HCT116 (cell line): ENCODE results near the gene UNC80. TPM values are rescaled to one million over a fixed set of nuclear protein-coding genes. Genes with fewer than 3 reads are reported as not detected.
"Not testable (repeated sequence)": the region's sequence is repeated elsewhere in the genome, so short reads cannot be mapped to it uniquely, and the experiment has no call there.

Experiments
- ATAC-seq: fragments of 200-7000 bp; cut with Tn5 transposase; 2 replicates; pipeline ENCODE4 v1.9.1; 2020; ENCODE audit warnings: mild to moderate bottlenecking, moderate library complexity
- BruUV-seq: library from RNA; stranded (reverse); fragments of 400-500 nt; replicated peaks from 2 replicates; lab custom pipeline; 2021; lab: Mats Ljungman, UMichigan
- CTCF ChIA-PET: fragments of 300-600 bp; sonication (Branson Sonifier 250); formaldehyde crosslinking; loops from one replicate; lab custom pipeline; 2021; ENCODE audit warnings: antibody characterized with exemption; lab: Charles Lee
- POLR2A ChIA-PET: fragments of 300-600, 350-600 bp; sonication (Branson Sonifier 250); formaldehyde crosslinking; loops from one replicate; lab custom pipeline; 2021; ENCODE audit warnings: antibody characterized with exemption; lab: Charles Lee
- RAD21 ChIA-PET, 2 experiments: fragments of 300-600 bp; sonication (Branson Sonifier 250); formaldehyde crosslinking; loops; one replicate each; lab custom pipeline; 2023; ENCODE audit warnings: low total read pairs in 2 of 2; ENCODE audit not compliant: uncharacterized antibody in 2 of 2, unreplicated experiment in 2 of 2, low non-redundant PET in 1 of 2; lab: Charles Lee
- DNase-seq: peaks from one replicate; pipeline ENCODE4 v3.0.0-alpha.2; 2010; ENCODE audit warnings: low read depth, low spot score
- H2AFZ ChIP-seq: fragments of 200-600 bp; shearing (Covaris generic), sonication (generic); 2 replicates; pipeline ENCODE4 v1.6.1; 2017; ENCODE audit warnings: low read depth, mixed run types, mixed read lengths, antibody characterized with exemption, low read length; ENCODE audit not compliant: poor library complexity, severe bottlenecking
- H3K27ac ChIP-seq: 2 replicates; pipeline ENCODE4 v1.5.1; 2012; ENCODE audit warnings: low read depth, low read length
- H3K27me3 ChIP-seq: fragments of 200-600 bp; sonication (generic); 2 replicates; pipeline ENCODE4 v1.6.1; 2016; ENCODE audit warnings: mixed run types, low read length, mixed read lengths; ENCODE audit not compliant: insufficient read depth
- H3K36me3 ChIP-seq, 2 experiments: fragments of 200-500 bp in 1 of 2; fragments of 200-600 bp in 1 of 2; sonication (Bioruptor generic) in 1 of 2; sonication (generic) in 1 of 2; 2 replicates each; pipeline versions ENCODE4 v1.5.1 to v1.6.1; 2014 to 2016; ENCODE audit warnings: low read length in 2 of 2, inconsistent platforms in 1 of 2, mixed read lengths in 1 of 2, mixed run types in 1 of 2; ENCODE audit not compliant: insufficient read depth in 2 of 2, control insufficient read depth in 1 of 2
- H3K4me1 ChIP-seq, 2 experiments: fragments of 200-600 bp in 1 of 2; sonication (generic) in 1 of 2; 2 replicates each; pipeline versions ENCODE4 v1.5.1 to v1.6.1; 2012 to 2017; ENCODE audit warnings: low read length in 2 of 2, inconsistent platforms in 1 of 2, mild to moderate bottlenecking in 1 of 2, mixed read lengths in 1 of 2, mixed run types in 1 of 2, moderate library complexity in 1 of 2; ENCODE audit not compliant: insufficient read depth in 2 of 2, control insufficient read depth in 1 of 2
- H3K4me2 ChIP-seq: fragments of 200-600 bp; sonication (generic); 2 replicates; pipeline ENCODE4 v1.6.1; 2017; ENCODE audit warnings: mixed run types, low read length, mixed read lengths
- H3K4me3 ChIP-seq, 2 experiments: fragments of 200-600 bp in 1 of 2; sonication (generic) in 1 of 2; replicated peaks in 1 of 2; 2 replicates each; pipeline ENCODE4 v1.5.1; 2011 to 2016; ENCODE audit warnings: low read length in 2 of 2, control low read depth in 1 of 2, low read depth in 1 of 2, mild to moderate bottlenecking in 1 of 2, mixed read lengths in 1 of 2, mixed run types in 1 of 2
- H3K79me2 ChIP-seq: fragments of 200-600 bp; sonication (generic); 2 replicates; pipeline ENCODE4 v1.6.1; 2017; ENCODE audit warnings: mild to moderate bottlenecking, mixed run types, low read length, moderate library complexity, mixed read lengths; ENCODE audit not compliant: insufficient read depth
- H3K9ac ChIP-seq: fragments of 200-600 bp; sonication (generic); 2 replicates; pipeline ENCODE4 v1.6.1; 2016; ENCODE audit warnings: low read length, mixed read lengths
- H3K9me2 ChIP-seq: fragments of 200-600 bp; sonication (generic), shearing (Covaris generic); 2 replicates; pipeline ENCODE4 v1.6.1; 2017; ENCODE audit warnings: mixed run types, mild to moderate bottlenecking, moderate library complexity; ENCODE audit not compliant: insufficient read depth
- H3K9me3 ChIP-seq, 2 experiments: fragments of 200-500 bp in 1 of 2; fragments of 200-600 bp in 1 of 2; sonication (Bioruptor generic) in 1 of 2; sonication (generic) in 1 of 2; 2 replicates each; pipeline ENCODE4 v1.6.1; 2014 to 2017; ENCODE audit warnings: low read length in 2 of 2, mixed read lengths in 2 of 2, inconsistent platforms in 1 of 2, low read depth in 1 of 2, mild to moderate bottlenecking in 1 of 2, mixed run types in 1 of 2, moderate library complexity in 1 of 2; ENCODE audit not compliant: control insufficient read depth in 1 of 2, insufficient read depth in 1 of 2
- H4K20me1 ChIP-seq: fragments of 200-600 bp; sonication (generic), shearing (Covaris generic); 2 replicates; pipeline ENCODE4 v1.6.1; 2017; ENCODE audit warnings: mixed run types, mild to moderate bottlenecking, moderate library complexity; ENCODE audit not compliant: insufficient read depth
- CBX3 ChIP-seq: IDR thresholded peaks from 2 replicates; pipeline ENCODE4 v1.6.1; 2012; ENCODE audit warnings: low read depth
- EGR1 ChIP-seq: IDR thresholded peaks from 2 replicates; pipeline ENCODE4 v1.6.1; 2012; ENCODE audit warnings: low read depth
- ELF1 ChIP-seq: IDR thresholded peaks from 2 replicates; pipeline ENCODE4 v1.6.1; 2012; ENCODE audit warnings: low read depth, borderline replicate concordance
- JUND ChIP-seq: IDR thresholded peaks from 2 replicates; pipeline ENCODE4 v1.6.1; 2012
- REST ChIP-seq: IDR thresholded peaks from 2 replicates; pipeline ENCODE4 v1.6.1; 2012; ENCODE audit warnings: low read depth
- ZFX ChIP-seq: fragments of 450-650 bp; IDR thresholded peaks from 2 replicates; pipeline ENCODE4 v1.6.1; 2017
- intact Hi-C: fragments of 100-400 bp; cut with micrococcal nuclease; formaldehyde crosslinking; loops from 2 replicates; pipeline ENCODE4 v1.10.0; 2022
- total RNA-seq: library from RNA; stranded (reverse); gene quantifications from one replicate; pipeline ENCODE4 v1.2.1, GENCODE V29; 2021; ENCODE audit not compliant: unreplicated experiment
- TF ChIP-seq, protein P1 (sequence below): IDR thresholded peaks from 2 replicates; pipeline ENCODE4 v1.6.1; 2012

UNC80 gene
- total RNA-seq, 1 experiment from 2014 or later: not detected

DNA sequence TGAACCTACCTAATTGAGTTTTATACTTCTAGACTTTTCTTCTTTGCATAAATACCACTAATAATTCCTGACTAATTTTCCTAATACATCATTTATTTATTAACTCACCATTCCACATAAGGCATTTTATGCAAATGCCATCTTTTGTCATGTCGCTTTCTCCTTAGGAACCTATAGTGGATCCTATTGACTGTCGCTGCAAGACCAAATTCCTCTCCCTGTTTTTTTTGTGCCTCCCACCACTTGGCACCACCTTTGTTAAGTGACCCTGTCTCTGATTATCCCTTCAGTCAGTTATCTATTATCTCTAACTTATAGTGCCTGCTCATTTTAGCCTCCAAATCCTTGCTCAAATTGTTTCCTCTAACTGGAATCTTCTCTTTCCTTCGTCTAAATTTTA is 19.5 kb downstream of the UNC80 start (continued):
- TF ChIP-seq REST: no peak
- no peak for TF ChIP-seq JUND

DNA sequence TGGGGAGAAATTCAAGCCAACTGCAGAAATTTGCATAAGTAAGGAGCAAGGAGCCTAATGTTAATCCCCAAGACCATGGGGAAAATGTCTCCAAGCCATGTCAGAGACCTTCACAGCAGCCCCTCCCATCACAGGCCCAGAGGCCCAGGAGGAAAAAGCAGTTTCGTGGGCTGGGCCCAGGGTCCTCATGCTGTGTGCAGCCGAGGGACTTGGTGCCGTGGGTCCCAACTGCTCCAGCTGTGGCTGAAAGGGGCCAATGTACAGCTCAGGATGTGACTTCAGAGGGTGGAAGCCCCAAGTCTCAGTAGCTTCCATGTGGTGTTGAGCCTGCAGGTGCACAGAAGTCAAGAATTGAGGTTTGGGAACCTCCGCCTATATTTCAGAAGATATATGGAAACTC is 23.8 kb downstream of the UNC80 start:
- H3K9me2 ChIP-seq, H3K27me3 ChIP-seq, H3K36me3 ChIP-seq, H3K4me3 ChIP-seq, H3K9ac ChIP-seq, H3K27ac ChIP-seq, BruUV-seq, H4K20me1 ChIP-seq, H3K79me2 ChIP-seq, H3K4me2 ChIP-seq, POLR2A ChIA-PET, H3K9me3 ChIP-seq, H2AFZ ChIP-seq, DNase-seq, H3K4me1 ChIP-seq: not testable (repeated sequence)
- ATAC-seq: peak; percentile 17; the same call in 1 of the 2 replicates
- intact Hi-C loops: loop anchor here (5.0 kb wide), 1 partner anchor 402 kb away; no protein-coding TSS in a partner anchor
- CTCF ChIA-PET: interaction anchor here (1.0 to 1.8 kb wide), 6 partner anchors 8 to 403 kb away, joined by 3 to 12 read pairs (median 4); no protein-coding TSS in a partner anchor
- RAD21 ChIA-PET: interaction anchor here in 1 of 2 experiments (1.0 to 1.2 kb wide), 2 partner anchors 165 to 400 kb away, joined by 3 to 4 read pairs; no protein-coding TSS in a partner anchor

- TF ChIP-seq EGR1 (no peak), CBX3 (no peak), ZFX (no peak), ELF1 (no peak)
- TF ChIP-seq, protein P1, sequence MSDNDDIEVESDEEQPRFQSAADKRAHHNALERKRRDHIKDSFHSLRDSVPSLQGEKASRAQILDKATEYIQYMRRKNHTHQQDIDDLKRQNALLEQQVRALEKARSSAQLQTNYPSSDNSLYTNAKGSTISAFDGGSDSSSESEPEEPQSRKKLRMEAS: no peak
- ATAC-seq: no peak
- H3K27ac ChIP-seq: no peak overlapping the region
- H4K20me1 ChIP-seq: no peaks in the 10 kb centered on the region
- H3K9ac ChIP-seq: no peak overlapping the region
- H3K36me3 ChIP-seq: no peaks in the 10 kb centered on the region
- no peak overlapping the region for H3K4me2 ChIP-seq
- BruUV-seq: no TSS peak
- no peaks in the 10 kb centered on the region for H3K9me2 ChIP-seq
- no peaks in the 10 kb centered on the region for H3K9me3 ChIP-seq
- H3K27me3 ChIP-seq: no peaks in the 10 kb centered on the region
- intact Hi-C loops: no loop called here
- ChIA-PET CTCF (no interaction called here), RAD21 (no interaction called here), POLR2A (no interaction called here)
- H3K4me3 ChIP-seq: no peak overlapping the region
- DNase-seq: no peak
- no peaks in the 10 kb centered on the region for H3K79me2 ChIP-seq
- no peaks in the 10 kb centered on the region for H3K4me1 ChIP-seq
- H2AFZ ChIP-seq: no peak overlapping the region
These were observed 33.7 kb downstream of the UNC80 start for GRCh38 chr2:209805351-209805750.
